ENCODE measurements around the gene UBASH3B. TPM values are rescaled to one million over a fixed set of nuclear protein-coding genes. Genes with fewer than 3 reads are reported as not detected.

UBASH3B gene
- total RNA-seq, 1 experiment from 2014 or later = 8.0 TPM

DNA sequence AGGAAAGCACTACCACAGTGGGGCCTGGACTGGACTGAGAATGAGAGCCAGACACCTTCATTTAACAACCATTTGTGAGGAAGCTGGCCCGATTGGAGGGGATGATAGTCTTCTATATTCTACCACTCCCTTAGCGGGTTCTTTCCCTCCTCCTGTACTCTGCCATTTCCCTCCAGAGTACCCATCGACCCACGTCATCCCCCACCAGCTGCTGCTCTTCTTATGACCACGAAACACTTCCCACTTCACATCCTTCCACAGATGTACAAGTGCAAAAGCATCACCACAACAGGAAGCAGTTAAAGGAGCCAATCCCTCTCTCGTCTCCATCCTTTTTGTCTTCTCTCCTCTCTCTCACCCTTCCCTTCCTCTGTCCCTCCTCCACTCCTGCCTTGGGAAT is 18.0 kb upstream of the UBASH3B start:
- H3K23ac ChIP-seq (ENCODE audit: insufficient read length, low read depth, low read length) = no peak overlapping the region
- H3K79me2 ChIP-seq (ENCODE audit: insufficient read depth, low read length) = no peaks in the 10 kb centered on the region
- Mint-ChIP-seq H3K27me3 (ENCODE audit: low read depth) (no peaks in the 10 kb centered on the region; the same call in 1 of the 2 replicates), H3K9me3 (no peaks in the 10 kb centered on the region), H3K4me1 (peaks cover 0 to 3% of the 10 kb centered on the region in 2 experiments; a peak in 2 of 4 replicates), H3K4me3 (no peak overlapping the region), H3K27ac (no peak overlapping the region), H3K36me3 (ENCODE audit: insufficient read depth in 1 of 3, low read depth in 3 of 3) (no peaks in the 10 kb centered on the region)
- H2BK5ac ChIP-seq (ENCODE audit: insufficient read length, low read length) = no peak overlapping the region
- TF ChIP-seq, protein P1, sequence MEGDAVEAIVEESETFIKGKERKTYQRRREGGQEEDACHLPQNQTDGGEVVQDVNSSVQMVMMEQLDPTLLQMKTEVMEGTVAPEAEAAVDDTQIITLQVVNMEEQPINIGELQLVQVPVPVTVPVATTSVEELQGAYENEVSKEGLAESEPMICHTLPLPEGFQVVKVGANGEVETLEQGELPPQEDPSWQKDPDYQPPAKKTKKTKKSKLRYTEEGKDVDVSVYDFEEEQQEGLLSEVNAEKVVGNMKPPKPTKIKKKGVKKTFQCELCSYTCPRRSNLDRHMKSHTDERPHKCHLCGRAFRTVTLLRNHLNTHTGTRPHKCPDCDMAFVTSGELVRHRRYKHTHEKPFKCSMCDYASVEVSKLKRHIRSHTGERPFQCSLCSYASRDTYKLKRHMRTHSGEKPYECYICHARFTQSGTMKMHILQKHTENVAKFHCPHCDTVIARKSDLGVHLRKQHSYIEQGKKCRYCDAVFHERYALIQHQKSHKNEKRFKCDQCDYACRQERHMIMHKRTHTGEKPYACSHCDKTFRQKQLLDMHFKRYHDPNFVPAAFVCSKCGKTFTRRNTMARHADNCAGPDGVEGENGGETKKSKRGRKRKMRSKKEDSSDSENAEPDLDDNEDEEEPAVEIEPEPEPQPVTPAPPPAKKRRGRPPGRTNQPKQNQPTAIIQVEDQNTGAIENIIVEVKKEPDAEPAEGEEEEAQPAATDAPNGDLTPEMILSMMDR (conservative IDR thresholded peaks at IDR 0.05) = no peak
- no peaks in the 10 kb centered on the region for H3K9me3 ChIP-seq (ENCODE audit: control insufficient read depth, low read depth, low read length)
- H2BK20ac ChIP-seq (ENCODE audit: low read depth, low read length, poor library complexity, severe bottlenecking) = no peak overlapping the region
- no peaks in the 10 kb centered on the region for H4K20me1 ChIP-seq (ENCODE audit: control insufficient read depth, insufficient read depth, insufficient read length)
- no peak overlapping the region for H3K27ac ChIP-seq (ENCODE audit: insufficient read length, low read depth, low read length)
- no peak overlapping the region for H4K91ac ChIP-seq (ENCODE audit: insufficient read length, low read depth, low read length)
- no peak overlapping the region for H2BK15ac ChIP-seq (ENCODE audit: low read depth, low read length)
- no peak overlapping the region for H4K8ac ChIP-seq (replicated peaks; ENCODE audit: insufficient read length, low read depth, low read length)
- DNase-seq = no peak
- H2BK12ac ChIP-seq (ENCODE audit: insufficient read length, low read depth, low read length) = no peak overlapping the region
- WGBS (ENCODE audit: extremely low coverage, insufficient read length, low lambda C conversion rate) = no CpG with 5 or more reads among the region's 6 CpGs
- H3K18ac ChIP-seq (ENCODE audit: insufficient read length, low read depth, low read length) = no peak overlapping the region
- H3K27me3 ChIP-seq (ENCODE audit: insufficient read depth, low read length) = no peaks in the 10 kb centered on the region
- H3T11ph ChIP-seq (ENCODE audit: low read length) = no peak overlapping the region
- H3K9ac ChIP-seq (ENCODE audit: extremely low read depth, insufficient read length, low read length) = no peak overlapping the region
- H3K4me2 ChIP-seq (ENCODE audit: insufficient read depth, insufficient read length, low read length) = no peak overlapping the region
- H3K56ac ChIP-seq (ENCODE audit: insufficient read length, low read depth, low read length) = no peak overlapping the region
- H3K79me1 ChIP-seq (ENCODE audit: insufficient read depth, low read depth, low read length, poor library complexity, severe bottlenecking) = no peaks in the 10 kb centered on the region
- H2BK120ac ChIP-seq (ENCODE audit: low read depth, low read length, poor library complexity, severe bottlenecking) = no peak overlapping the region
- no peak overlapping the region for H3K14ac ChIP-seq (ENCODE audit: insufficient read depth, low read length)
- H3K4me1 ChIP-seq (ENCODE audit: insufficient read depth, low read length) = no peaks in the 10 kb centered on the region
- no peak overlapping the region for H3K4ac ChIP-seq (ENCODE audit: low read depth, low read length)
- no peak overlapping the region for H4K5ac ChIP-seq (ENCODE audit: insufficient read length, low read depth, low read length)
- H2AFZ ChIP-seq (ENCODE audit: low read length) = no peak overlapping the region
- H3K23me2 ChIP-seq (ENCODE audit: insufficient read length, low read depth, low read length, poor library complexity, severe bottlenecking) = no peaks in the 10 kb centered on the region
- H2AK5ac ChIP-seq (ENCODE audit: insufficient read length, low read length) = no peak overlapping the region
